OCI-LY3 (cell line): Measurements from ENCODE around the gene PHTF2.

ENCODE experiments used
- H2AFZ ChIP-seq: fragments of 200-600, 300-600 bp; shearing (Covaris generic); 2 replicates; pipeline ENCODE4 v1.6.0; 2014; ENCODE audit warnings: antibody characterized with exemption, low read depth, low read length
- H3K27ac ChIP-seq: fragments of 200-600, 300-600 bp; sonication (generic); 2 replicates; pipeline ENCODE4 v1.5.1; 2014; ENCODE audit warnings: mild to moderate bottlenecking, low read length, moderate library complexity, mixed read lengths
- H3K27me3 ChIP-seq: fragments of 200-600, 300-600 bp; sonication (generic); 2 replicates; pipeline ENCODE4 v1.6.1; 2014; ENCODE audit warnings: low read depth, low read length, mixed read lengths
- H3K36me3 ChIP-seq: fragments of 200-600, 300-600 bp; sonication (generic); replicated peaks from 2 replicates; pipeline ENCODE3; 2014; ENCODE audit warnings: low read depth, low read length, mixed read lengths
- H3K4me1 ChIP-seq: fragments of 300-600, 200-600 bp; sonication (generic); 2 replicates; pipeline ENCODE4 v1.6.1; 2014; ENCODE audit warnings: low read length, mixed read lengths
- H3K4me2 ChIP-seq: fragments of 200-600, 300-600 bp; sonication (generic); 2 replicates; pipeline ENCODE4 v1.6.1; 2014; ENCODE audit warnings: low read length, mixed read lengths
- H3K4me3 ChIP-seq: fragments of 300-600, 200-600 bp; sonication (generic); 2 replicates; pipeline ENCODE4 v1.5.1; 2014; ENCODE audit warnings: antibody characterized with exemption, mild to moderate bottlenecking, low read length, moderate library complexity
- H3K79me2 ChIP-seq: fragments of 300-600, 200-600 bp; shearing (Covaris generic); 2 replicates; pipeline ENCODE4 v1.6.1; 2014; ENCODE audit warnings: mild to moderate bottlenecking, low read length, mixed read lengths
- H3K9ac ChIP-seq: fragments of 300-600, 200-600 bp; shearing (Covaris generic); 2 replicates; pipeline ENCODE4 v1.6.0; 2014; ENCODE audit warnings: mild to moderate bottlenecking, low read length, moderate library complexity
- H3K9me3 ChIP-seq: fragments of 200-600, 300-600 bp; shearing (Covaris generic); 2 replicates; pipeline ENCODE4 v1.6.1; 2014; ENCODE audit warnings: low read length, mixed read lengths; ENCODE audit not compliant: insufficient read depth
- H4K20me1 ChIP-seq: fragments of 200-600, 300-600 bp; sonication (generic); 2 replicates; pipeline ENCODE4 v1.6.1; 2016; ENCODE audit warnings: low read length, mixed read lengths; ENCODE audit not compliant: insufficient read depth
- EZH2phosphoT487 ChIP-seq: fragments of 200-600 bp; shearing (Covaris generic); IDR thresholded peaks from 2 replicates; pipeline ENCODE4 v1.6.1; 2018; ENCODE audit warnings: antibody characterized with exemption, mixed run types, low read depth
- TF ChIP-seq, protein P1 (sequence below): fragments of 200-600, 300-600 bp; sonication (generic); IDR thresholded peaks from 2 replicates; pipeline ENCODE4 v1.5.1; 2014; ENCODE audit warnings: antibody characterized with exemption, low read length, low read depth

The PHTF2 gene

DNA sequence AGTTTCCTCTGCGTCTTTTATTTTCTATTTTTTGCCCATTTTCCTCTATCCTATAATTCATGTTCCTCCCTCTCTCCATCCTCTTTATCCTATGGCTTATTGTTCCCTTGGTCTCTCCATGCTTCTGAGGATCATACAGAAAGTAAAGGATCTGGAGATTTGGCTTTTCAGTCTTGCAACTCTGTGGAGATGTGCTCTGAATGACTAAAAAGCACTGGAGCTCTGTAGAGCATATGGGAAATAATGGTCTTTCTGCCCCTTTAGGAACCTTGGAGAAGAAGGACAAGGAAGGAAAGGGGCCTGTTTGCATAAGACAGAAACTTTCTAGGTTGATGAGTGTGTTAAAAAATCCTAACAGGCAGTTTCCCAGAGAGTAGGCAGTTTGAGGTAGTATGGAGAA is 120.1 kb downstream of the PHTF2 start:
- no peak overlapping the region for H3K27ac ChIP-seq
- no peaks in the 10 kb centered on the region for H3K9me3 ChIP-seq
- H3K4me2 ChIP-seq, result no peak overlapping the region
- no peaks in the 10 kb centered on the region for H3K36me3 ChIP-seq
- no peak overlapping the region for H3K4me3 ChIP-seq
- no peak overlapping the region for H2AFZ ChIP-seq
- TF ChIP-seq, protein P1, sequence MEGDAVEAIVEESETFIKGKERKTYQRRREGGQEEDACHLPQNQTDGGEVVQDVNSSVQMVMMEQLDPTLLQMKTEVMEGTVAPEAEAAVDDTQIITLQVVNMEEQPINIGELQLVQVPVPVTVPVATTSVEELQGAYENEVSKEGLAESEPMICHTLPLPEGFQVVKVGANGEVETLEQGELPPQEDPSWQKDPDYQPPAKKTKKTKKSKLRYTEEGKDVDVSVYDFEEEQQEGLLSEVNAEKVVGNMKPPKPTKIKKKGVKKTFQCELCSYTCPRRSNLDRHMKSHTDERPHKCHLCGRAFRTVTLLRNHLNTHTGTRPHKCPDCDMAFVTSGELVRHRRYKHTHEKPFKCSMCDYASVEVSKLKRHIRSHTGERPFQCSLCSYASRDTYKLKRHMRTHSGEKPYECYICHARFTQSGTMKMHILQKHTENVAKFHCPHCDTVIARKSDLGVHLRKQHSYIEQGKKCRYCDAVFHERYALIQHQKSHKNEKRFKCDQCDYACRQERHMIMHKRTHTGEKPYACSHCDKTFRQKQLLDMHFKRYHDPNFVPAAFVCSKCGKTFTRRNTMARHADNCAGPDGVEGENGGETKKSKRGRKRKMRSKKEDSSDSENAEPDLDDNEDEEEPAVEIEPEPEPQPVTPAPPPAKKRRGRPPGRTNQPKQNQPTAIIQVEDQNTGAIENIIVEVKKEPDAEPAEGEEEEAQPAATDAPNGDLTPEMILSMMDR, result no peak
- no peak for TF ChIP-seq EZH2phosphoT487
- no peaks in the 10 kb centered on the region for H3K27me3 ChIP-seq
- no peak overlapping the region for H3K9ac ChIP-seq
- H3K79me2 ChIP-seq, result no peaks in the 10 kb centered on the region
- H4K20me1 ChIP-seq, result no peaks in the 10 kb centered on the region
- peaks cover 10% of the 10 kb centered on the region for H3K4me1 ChIP-seq

DNA sequence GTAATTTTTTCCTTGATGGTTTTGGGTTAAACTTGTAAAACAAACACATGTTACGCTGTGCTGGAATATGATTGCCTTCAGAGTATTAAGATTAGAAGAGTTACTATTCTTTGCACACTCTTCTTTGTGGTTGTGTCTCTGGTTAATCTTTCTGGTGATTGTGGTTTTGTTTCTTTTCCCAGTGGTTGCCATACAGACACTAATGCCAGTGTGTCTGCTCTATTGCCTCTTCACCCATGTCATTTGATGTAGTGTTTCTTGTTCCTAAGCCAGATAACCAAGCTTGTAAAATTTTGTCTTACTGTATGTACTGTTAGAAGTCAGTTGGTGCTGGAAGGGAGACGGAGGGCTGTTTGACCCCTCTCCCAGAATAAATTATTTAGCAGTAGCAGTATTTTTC is 124.8 kb downstream of the PHTF2 start:
- H3K9ac ChIP-seq, result no peak overlapping the region
- no peaks in the 10 kb centered on the region for H3K27me3 ChIP-seq
- peaks cover under 1% of the 10 kb centered on the region; the same call in 1 of the 2 replicates for H3K4me1 ChIP-seq
- no peaks in the 10 kb centered on the region for H3K36me3 ChIP-seq
- H3K9me3 ChIP-seq, result no peaks in the 10 kb centered on the region
- H3K79me2 ChIP-seq, result no peaks in the 10 kb centered on the region
- H3K4me2 ChIP-seq, result no peak overlapping the region
- H4K20me1 ChIP-seq, result no peaks in the 10 kb centered on the region
- no peak overlapping the region for H2AFZ ChIP-seq
- TF ChIP-seq, protein P1, result no peak
- no peak for TF ChIP-seq EZH2phosphoT487
- no peak overlapping the region for H3K27ac ChIP-seq
- H3K4me3 ChIP-seq, result no peak overlapping the region

GRCh38 chr7:77930496-77930895 is 131.9 kb downstream of the PHTF2 start:
- no peak for TF ChIP-seq EZH2phosphoT487
- TF ChIP-seq, protein P1, result no peak
- no peak overlapping the region for H3K27ac ChIP-seq

DNA sequence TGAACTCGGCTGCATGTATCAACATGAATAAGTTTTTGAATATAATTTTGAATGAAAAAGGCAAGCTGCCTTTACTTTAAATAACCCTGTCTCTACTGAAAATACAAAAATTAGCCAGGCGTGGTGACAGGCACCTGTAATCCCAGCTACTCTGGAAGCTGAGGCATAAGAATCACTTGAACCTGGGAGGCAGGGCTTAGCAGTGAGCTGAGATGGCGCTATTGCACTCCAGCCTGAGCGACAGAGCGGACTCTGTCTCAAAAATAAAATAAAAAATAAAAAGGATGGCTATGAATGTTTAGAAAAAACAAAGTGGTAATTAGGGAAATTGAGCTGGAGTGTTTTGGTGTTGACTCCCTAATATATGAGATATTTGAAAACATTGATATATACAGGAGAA is 133.3 kb downstream of the PHTF2 start:
- H3K4me2 ChIP-seq, result no peak overlapping the region
- H3K79me2 ChIP-seq, result no peaks in the 10 kb centered on the region
- H3K4me1 ChIP-seq, result peaks cover 8% of the 10 kb centered on the region
- TF ChIP-seq, protein P1, result no peak
- no peak for TF ChIP-seq EZH2phosphoT487
- peaks cover 7% of the 10 kb centered on the region for H3K36me3 ChIP-seq
- H3K27me3 ChIP-seq, result no peaks in the 10 kb centered on the region
- no peak overlapping the region for H3K27ac ChIP-seq
- H3K4me3 ChIP-seq, result no peak overlapping the region
- H2AFZ ChIP-seq, result no peak overlapping the region
- H4K20me1 ChIP-seq, result no peaks in the 10 kb centered on the region
- no peak overlapping the region for H3K9ac ChIP-seq
- no peaks in the 10 kb centered on the region for H3K9me3 ChIP-seq

More at GRCh38 chr7:77930496-77930895, 131.9 kb downstream of the PHTF2 start:
- Histone ChIP-seq H2AFZ (no peak overlapping the region), H3K27me3 (no peaks in the 10 kb centered on the region), H4K20me1 (no peaks in the 10 kb centered on the region), H3K36me3 (peaks cover 7% of the 10 kb centered on the region), H3K4me1 (peaks cover 3% of the 10 kb centered on the region), H3K9ac (no peak overlapping the region), H3K9me3 (no peaks in the 10 kb centered on the region), H3K79me2 (no peaks in the 10 kb centered on the region), H3K4me3 (no peak overlapping the region), H3K4me2 (no peak overlapping the region)
